ENCODE data around the gene BMP6. TPM values are rescaled to one million over a fixed set of nuclear protein-coding genes. Genes with fewer than 3 reads are reported as not detected.

Gene BMP6
- total and polyA plus RNA-seq, 11 donors = 1.1 to 5.1 (median 2.7) TPM

DNA sequence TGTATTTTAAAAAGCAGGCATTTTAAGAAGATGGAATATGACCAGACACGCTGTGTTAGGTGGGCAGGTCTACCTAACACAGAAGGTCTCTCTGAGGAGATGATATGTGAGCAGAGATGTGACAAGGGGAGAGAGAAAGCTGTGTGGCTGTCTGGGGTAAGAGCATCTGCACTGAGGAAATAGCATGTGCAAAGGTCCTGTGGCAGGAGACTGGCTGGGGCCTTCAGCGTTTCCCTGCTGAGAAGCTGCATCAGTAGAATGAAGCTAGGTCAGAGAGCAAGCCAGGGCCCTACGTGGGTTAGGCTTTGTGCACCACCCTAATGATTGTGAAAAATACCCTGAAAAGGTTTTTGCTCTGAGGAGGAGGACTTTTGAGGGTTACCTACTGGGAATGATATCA lies 97.7 kb downstream of the BMP6 start:
- 90 to 94% (median 92%) methylated on average over 3 of the region's 3 CpGs for WGBS, 4 donors
- no peaks in the 10 kb centered on the region for H3K9me3 ChIP-seq

DNA sequence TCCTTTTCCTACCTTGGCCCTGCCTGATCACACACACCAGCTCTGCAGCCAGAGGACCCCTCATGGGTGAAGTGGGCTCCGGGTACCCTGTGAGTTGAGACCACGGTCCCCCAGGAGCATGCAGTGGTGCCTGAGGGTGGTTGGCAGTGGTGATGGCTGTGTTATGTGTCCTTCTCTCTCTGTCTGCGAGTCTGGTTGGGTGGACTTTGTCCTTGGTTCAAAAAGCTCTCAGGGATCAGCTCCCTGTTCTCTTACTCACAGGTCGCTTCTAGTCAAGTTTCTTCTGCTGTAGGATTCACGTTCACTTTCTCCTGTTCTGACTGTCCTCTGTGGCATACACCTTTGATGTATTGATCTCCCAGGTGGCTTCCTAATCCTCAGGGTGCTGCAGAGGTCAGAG lies 100.1 kb downstream of the BMP6 start:
- 88 to 94% (median 90%) methylated on average over 5 of the region's 5 CpGs for WGBS, 4 donors
- Histone ChIP-seq H3K4me1 (peaks cover 0 to 11% (median 0%) of the 10 kb centered on the region in 12 donors), H3K9me3 (no peaks in the 10 kb centered on the region), H3K4me3 (no peak overlapping the region), H3K36me3 (no peaks in the 10 kb centered on the region), H3K27me3 (no peaks in the 10 kb centered on the region), H3K27ac (no peak overlapping the region)
- no peak for TF ChIP-seq POLR2A (IDR thresholded peaks at IDR 0.05)
- TF ChIP-seq, protein P1, sequence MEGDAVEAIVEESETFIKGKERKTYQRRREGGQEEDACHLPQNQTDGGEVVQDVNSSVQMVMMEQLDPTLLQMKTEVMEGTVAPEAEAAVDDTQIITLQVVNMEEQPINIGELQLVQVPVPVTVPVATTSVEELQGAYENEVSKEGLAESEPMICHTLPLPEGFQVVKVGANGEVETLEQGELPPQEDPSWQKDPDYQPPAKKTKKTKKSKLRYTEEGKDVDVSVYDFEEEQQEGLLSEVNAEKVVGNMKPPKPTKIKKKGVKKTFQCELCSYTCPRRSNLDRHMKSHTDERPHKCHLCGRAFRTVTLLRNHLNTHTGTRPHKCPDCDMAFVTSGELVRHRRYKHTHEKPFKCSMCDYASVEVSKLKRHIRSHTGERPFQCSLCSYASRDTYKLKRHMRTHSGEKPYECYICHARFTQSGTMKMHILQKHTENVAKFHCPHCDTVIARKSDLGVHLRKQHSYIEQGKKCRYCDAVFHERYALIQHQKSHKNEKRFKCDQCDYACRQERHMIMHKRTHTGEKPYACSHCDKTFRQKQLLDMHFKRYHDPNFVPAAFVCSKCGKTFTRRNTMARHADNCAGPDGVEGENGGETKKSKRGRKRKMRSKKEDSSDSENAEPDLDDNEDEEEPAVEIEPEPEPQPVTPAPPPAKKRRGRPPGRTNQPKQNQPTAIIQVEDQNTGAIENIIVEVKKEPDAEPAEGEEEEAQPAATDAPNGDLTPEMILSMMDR (IDR thresholded peaks at IDR 0.05) = no peak
- ATAC-seq = no peak
- no peak for DNase-seq
- intact Hi-C loops (cut with DNase I) = no loop called here

More for the DNA sequence above, 97.7 kb downstream of the BMP6 start:
- Histone ChIP-seq H3K4me3 (no peak overlapping the region), H3K27me3 (no peaks in the 10 kb centered on the region), H3K4me1 (peaks cover 0 to 20% (median 0%) of the 10 kb centered on the region in 12 donors), H3K27ac (no peak overlapping the region), H3K36me3 (no peaks in the 10 kb centered on the region)
- intact Hi-C loops (cut with DNase I) = no loop called here
- ATAC-seq (no peak), DNase-seq (no peak)
- TF ChIP-seq, protein P1 (IDR thresholded peaks at IDR 0.05) = no peak
- TF ChIP-seq POLR2A (IDR thresholded peaks at IDR 0.05) = no peak

DNA sequence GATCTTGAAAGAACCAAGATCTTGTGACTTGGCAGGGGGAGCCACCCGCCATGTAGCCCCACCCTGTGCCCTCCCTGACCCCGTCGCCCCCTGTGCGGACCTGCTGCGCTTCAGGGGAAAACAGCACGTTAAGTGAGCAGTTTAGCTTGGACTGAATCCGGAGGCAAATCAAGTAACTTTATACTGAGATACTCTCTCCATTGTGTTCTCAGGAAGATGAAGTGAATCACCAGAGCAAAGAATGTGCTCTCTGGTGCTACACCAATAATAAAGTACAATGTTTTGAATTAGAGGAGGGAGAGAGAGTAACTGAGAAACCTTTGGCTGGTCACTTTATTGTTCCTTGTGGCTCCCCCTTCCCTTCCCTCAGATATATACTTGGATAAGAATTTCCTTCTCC lies 101.2 kb downstream of the BMP6 start:
- ATAC-seq (peak in 2 of 4 donors; percentile 24 to 67), DNase-seq (no peak)
- H3K4me3 ChIP-seq = no peak overlapping the region
- H3K27ac ChIP-seq = peak overlapping the region in 1 of 12 donors; percentile 5
- H3K36me3 ChIP-seq = no peaks in the 10 kb centered on the region
- H3K9me3 ChIP-seq = no peaks in the 10 kb centered on the region
- TF ChIP-seq, protein P1 (IDR thresholded peaks at IDR 0.05) = no peak
- TF ChIP-seq POLR2A (IDR thresholded peaks at IDR 0.05) = no peak
- intact Hi-C loops (cut with DNase I) = no loop called here
- WGBS, 4 donors = 55 to 67% (median 59%) methylated on average over 7 of the region's 7 CpGs
- H3K27me3 ChIP-seq = peaks cover 0 to 3% (median 0%) of the 10 kb centered on the region in 9 donors
- H3K4me1 ChIP-seq = peaks cover 0 to 11% (median 0%) of the 10 kb centered on the region in 12 donors

DNA sequence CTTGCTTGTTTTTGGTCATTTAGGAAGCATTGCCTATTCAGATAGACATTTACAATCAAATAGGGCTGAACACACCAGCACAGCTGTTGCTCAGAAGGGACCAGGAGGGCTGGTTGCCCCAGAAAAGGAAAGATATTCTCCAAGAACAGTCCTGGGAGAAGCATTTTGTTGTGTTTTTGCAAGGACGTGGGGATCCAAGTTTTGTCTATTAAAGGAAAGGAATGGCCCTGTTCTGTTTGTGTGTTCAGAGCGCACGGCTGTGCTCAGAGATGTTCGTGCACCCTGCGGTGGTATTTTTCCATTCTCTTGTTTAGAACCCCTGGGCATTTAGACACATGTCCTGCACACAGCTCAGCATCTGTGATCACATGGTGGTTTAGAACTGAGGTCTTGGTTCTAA lies 102.2 kb downstream of the BMP6 start:
- ATAC-seq (peak in 3 of 4 donors; percentile 21 to 51 (median 33)), DNase-seq (no peak)
- H3K27ac ChIP-seq = peak overlapping the region in 1 of 12 donors; percentile 22
- H3K27me3 ChIP-seq = peaks cover 0 to 7% (median 0%) of the 10 kb centered on the region in 9 donors
- TF ChIP-seq, protein P1 (IDR thresholded peaks at IDR 0.05) = no peak
- TF ChIP-seq POLR2A (IDR thresholded peaks at IDR 0.05) = no peak
- no peaks in the 10 kb centered on the region for H3K9me3 ChIP-seq
- H3K4me3 ChIP-seq = no peak overlapping the region
- no peaks in the 10 kb centered on the region for H3K36me3 ChIP-seq
- H3K4me1 ChIP-seq = peaks cover 0 to 11% (median 0%) of the 10 kb centered on the region in 12 donors
- 52 to 86% (median 76%) methylated on average over 5 of the region's 5 CpGs for WGBS, 4 donors
- intact Hi-C loops (cut with DNase I) = no loop called here

All from heart left ventricle (tissue), 16 donors.